Neural cell (in vitro differentiated cells): ENCODE data around the gene ELMO1.

Source experiments
- CTCF ChIP-seq: fragments of 450-650 bp; IDR thresholded peaks from 2 replicates; pipeline ENCODE4 v1.5.1; 2014; ENCODE audit warnings: antibody characterized with exemption, mild to moderate bottlenecking, moderate library complexity; ENCODE audit not compliant: poor library complexity, severe bottlenecking
- EP300 ChIP-seq: fragments of 450-650 bp; conservative IDR thresholded peaks from 2 replicates; pipeline ENCODE4 v1.6.1; 2014; ENCODE audit warnings: antibody characterized with exemption, mild to moderate bottlenecking, moderate library complexity; ENCODE audit not compliant: poor library complexity, severe bottlenecking
- POLR2AphosphoS5 ChIP-seq: IDR thresholded peaks from 2 replicates; pipeline ENCODE4 v1.6.1; 2012
- RAD21 ChIP-seq: fragments of 450-650 bp; conservative IDR thresholded peaks from 2 replicates; pipeline ENCODE4 v1.6.1; 2014; ENCODE audit warnings: antibody characterized with exemption, mild to moderate bottlenecking, moderate library complexity
- REST ChIP-seq: IDR thresholded peaks from 2 replicates; pipeline ENCODE4 v1.6.1; 2012; ENCODE audit warnings: borderline replicate concordance
- TAF1 ChIP-seq: IDR thresholded peaks from 2 replicates; pipeline ENCODE4 v1.6.1; 2012; ENCODE audit warnings: low read depth

GRCh38 chr7:37141742-37142141 is 306.9 kb downstream of the ELMO1 start:
- TF ChIP-seq CTCF (no peak), EP300 (no peak), TAF1 (no peak), REST (no peak), RAD21 (no peak), POLR2AphosphoS5 (no peak)
